HL-60 (cell line): ENCODE measurements around the gene VMAC.

Experiments
- CTCF ChIP-seq: IDR thresholded peaks from one replicate; pipeline ENCODE4 v1.5.1; 2011; ENCODE audit warnings: low read length, control low read depth, inconsistent platforms; ENCODE audit not compliant: insufficient read depth
- POLR2AphosphoS5 ChIP-seq: IDR thresholded peaks from 2 replicates; pipeline ENCODE4 v1.6.1; 2012; ENCODE audit warnings: low read depth
- REST ChIP-seq: IDR thresholded peaks from 2 replicates; pipeline ENCODE4 v1.6.1; 2012; ENCODE audit warnings: low read depth; ENCODE audit not compliant: insufficient replicate concordance

GRCh38 chr19:5922161-5922545 is 17.5 kb downstream of the VMAC start:
- TF ChIP-seq REST, result no peak
- TF ChIP-seq CTCF, result no peak
- no peak for TF ChIP-seq POLR2AphosphoS5
